Esophagus muscularis mucosa (tissue), 4 donors: ENCODE results near the gene KANSL3.

Experiments
- EP300 ChIP-seq: sonication (generic); formaldehyde crosslinking; IDR thresholded peaks from one replicate; pipeline ENCODE4 v1.6.1; 2017; ENCODE audit warnings: antibody characterized with exemption
- POLR2A ChIP-seq: fragments of 450-650 bp; IDR thresholded peaks from one replicate; pipeline ENCODE4 v1.6.1; 2017; ENCODE audit warnings: antibody characterized with exemption, moderate library complexity, mild to moderate bottlenecking, low read depth
- POLR2AphosphoS5 ChIP-seq, 2 donors: sonication (generic); formaldehyde crosslinking; IDR thresholded peaks; one replicate each; pipeline ENCODE4 v1.6.1; 2017; ENCODE audit warnings: antibody characterized with exemption in 2 of 2
- TF ChIP-seq, protein P1 (sequence below), 3 experiments: fragments of 200-600 bp in 2 of 3; fragments of 450-650 bp in 1 of 3; sonication (generic) in 2 of 3; IDR thresholded peaks; one replicate each; pipeline ENCODE4 v1.5.1; 2017 to 2019; ENCODE audit warnings: antibody characterized with exemption in 3 of 3, mild to moderate bottlenecking in 2 of 3, moderate library complexity in 1 of 3

DNA sequence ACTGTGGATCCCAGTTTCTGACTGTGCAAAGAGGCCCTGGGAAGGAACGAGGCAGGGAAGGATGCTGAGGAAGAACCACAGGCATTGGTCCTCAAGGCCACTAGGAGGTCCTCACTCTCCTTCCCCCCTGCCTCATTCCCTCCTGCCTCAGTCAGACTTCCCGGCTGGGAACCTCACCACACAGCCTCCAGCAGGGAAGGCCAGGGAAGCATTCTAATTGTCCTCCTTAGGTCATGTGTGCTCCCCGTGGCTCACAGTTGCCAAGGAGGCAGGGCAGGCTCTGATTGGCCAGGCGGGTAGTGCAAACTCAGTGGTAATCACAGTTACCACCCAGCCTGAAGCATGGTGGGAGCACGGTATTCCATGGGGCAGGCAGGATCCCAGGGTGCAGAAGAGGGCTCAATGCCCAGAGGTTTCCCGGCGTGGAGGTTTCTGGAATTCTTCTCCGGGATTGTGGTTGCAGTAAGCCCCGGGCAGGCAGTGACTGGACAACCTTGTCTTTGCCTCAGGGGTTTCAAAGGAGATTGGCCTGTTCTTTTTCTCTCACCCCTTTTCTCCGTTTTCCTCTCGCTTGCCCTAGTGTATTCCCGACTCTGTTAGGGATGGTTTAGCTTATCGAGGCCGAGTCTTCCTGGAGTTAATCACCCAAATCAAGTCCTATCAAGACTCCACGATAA is 31.6 kb upstream of the KANSL3 start:
- TF ChIP-seq POLR2A (no peak), POLR2AphosphoS5 (IDR thresholded peaks at IDR 0.05) (no peak), EP300 (no peak)
- TF ChIP-seq, protein P1, sequence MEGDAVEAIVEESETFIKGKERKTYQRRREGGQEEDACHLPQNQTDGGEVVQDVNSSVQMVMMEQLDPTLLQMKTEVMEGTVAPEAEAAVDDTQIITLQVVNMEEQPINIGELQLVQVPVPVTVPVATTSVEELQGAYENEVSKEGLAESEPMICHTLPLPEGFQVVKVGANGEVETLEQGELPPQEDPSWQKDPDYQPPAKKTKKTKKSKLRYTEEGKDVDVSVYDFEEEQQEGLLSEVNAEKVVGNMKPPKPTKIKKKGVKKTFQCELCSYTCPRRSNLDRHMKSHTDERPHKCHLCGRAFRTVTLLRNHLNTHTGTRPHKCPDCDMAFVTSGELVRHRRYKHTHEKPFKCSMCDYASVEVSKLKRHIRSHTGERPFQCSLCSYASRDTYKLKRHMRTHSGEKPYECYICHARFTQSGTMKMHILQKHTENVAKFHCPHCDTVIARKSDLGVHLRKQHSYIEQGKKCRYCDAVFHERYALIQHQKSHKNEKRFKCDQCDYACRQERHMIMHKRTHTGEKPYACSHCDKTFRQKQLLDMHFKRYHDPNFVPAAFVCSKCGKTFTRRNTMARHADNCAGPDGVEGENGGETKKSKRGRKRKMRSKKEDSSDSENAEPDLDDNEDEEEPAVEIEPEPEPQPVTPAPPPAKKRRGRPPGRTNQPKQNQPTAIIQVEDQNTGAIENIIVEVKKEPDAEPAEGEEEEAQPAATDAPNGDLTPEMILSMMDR (IDR thresholded peaks at IDR 0.05) = no peak
